RWPE2 (cell line): ENCODE results near the gene LCN12.

ENCODE experiments used
- ATAC-seq: fragments of 200-7000 bp; cut with Tn5 transposase; 3 replicates; pipeline ENCODE4 v1.9.1; 2021; ENCODE audit warnings: low read depth
- DNase-seq: peaks from one replicate; pipeline ENCODE4 v3.0.0-alpha.2; 2020; ENCODE audit warnings: low spot score
- H3K27ac ChIP-seq: fragments of 450-650 bp; 2 replicates; pipeline ENCODE4 v1.5.1; 2017; ENCODE audit warnings: mild to moderate bottlenecking; ENCODE audit not compliant: poor library complexity, severe bottlenecking
- H3K27me3 ChIP-seq: fragments of 250-450 bp; sonication (Bioruptor Pico); 2 replicates; pipeline ENCODE4 v1.5.1; 2021; ENCODE audit warnings: mild to moderate bottlenecking, moderate library complexity; ENCODE audit not compliant: insufficient read depth, poor library complexity, severe bottlenecking
- H3K36me3 ChIP-seq: fragments of 250-450 bp; sonication (Bioruptor Pico); 2 replicates; pipeline ENCODE4 v1.5.1; 2020; ENCODE audit warnings: low read depth, mild to moderate bottlenecking, moderate library complexity
- H3K4me1 ChIP-seq: fragments of 250-450 bp; sonication (Bioruptor Pico); 2 replicates; pipeline ENCODE4 v1.5.1; 2021; ENCODE audit warnings: mild to moderate bottlenecking, moderate library complexity; ENCODE audit not compliant: insufficient read depth, poor library complexity, severe bottlenecking
- H3K4me3 ChIP-seq: fragments of 250-450 bp; sonication (Bioruptor Pico); 2 replicates; pipeline ENCODE4 v1.5.1; 2021; ENCODE audit warnings: mild to moderate bottlenecking, moderate library complexity; ENCODE audit not compliant: severe bottlenecking
- H3K9me3 ChIP-seq: fragments of 250-450 bp; sonication (Bioruptor Pico); 2 replicates; pipeline ENCODE4 v1.5.1; 2021; ENCODE audit warnings: mild to moderate bottlenecking, moderate library complexity; ENCODE audit not compliant: severe bottlenecking
- CTCF ChIP-seq: fragments of 450-650 bp; IDR thresholded peaks from one replicate; pipeline ENCODE4 v1.5.1; 2017; ENCODE audit warnings: mild to moderate bottlenecking, moderate library complexity; ENCODE audit not compliant: poor library complexity, severe bottlenecking

LCN12 gene

GRCh38 chr9:136979769-136980587 is 27.9 kb downstream of the LCN12 start:
- peaks cover 7% of the 10 kb centered on the region for H3K27me3 ChIP-seq

GRCh38 chr9:136980669-136981478 is 28.8 kb downstream of the LCN12 start:
- Histone ChIP-seq H3K4me1 (no peaks in the 10 kb centered on the region), H3K36me3 (no peaks in the 10 kb centered on the region), H3K4me3 (no peak overlapping the region), H3K9me3 (no peaks in the 10 kb centered on the region), H3K27ac (no peak overlapping the region), H3K27me3 (peaks cover 14% of the 10 kb centered on the region)
- no peak for ATAC-seq
- no peak for TF ChIP-seq CTCF
- no peak for DNase-seq

More at GRCh38 chr9:136979769-136980587, 27.9 kb downstream of the LCN12 start:
- no peaks in the 10 kb centered on the region for H3K9me3 ChIP-seq
- H3K27ac ChIP-seq: no peak overlapping the region
- peaks cover 3% of the 10 kb centered on the region for H3K4me1 ChIP-seq
- no peak overlapping the region for H3K4me3 ChIP-seq
- H3K36me3 ChIP-seq: no peaks in the 10 kb centered on the region
- DNase-seq: no peak
- no peak for ATAC-seq
- no peak for TF ChIP-seq CTCF

GRCh38 chr9:136981588-136982231 is 29.6 kb downstream of the LCN12 start:
- no peak for ATAC-seq
- no peak for TF ChIP-seq CTCF
- no peak overlapping the region for H3K27ac ChIP-seq

GRCh38 chr9:136982232-136983051 is 30.4 kb downstream of the LCN12 start, which contains the start of gene LCNL1:
TSS of gene LCNL1 (plus strand) at chr9:136982993. CDS start at chr9:136983587, 594 bp downstream.
- Histone ChIP-seq H3K4me3 (no peak within 1 kb of the TSS), H3K4me1 (no peaks in the 10 kb centered on the region), H3K36me3 (no peaks in the 10 kb centered on the region), H3K9me3 (no peaks in the 10 kb centered on the region), H3K27ac (no peak within 1 kb of the TSS), H3K27me3 (peaks cover 14% of the 10 kb centered on the region)
- ATAC-seq: peak; percentile 11; the same call in 1 of the 3 replicates
- no peak for TF ChIP-seq CTCF
- DNase-seq: no peak

More at GRCh38 chr9:136981588-136982231, 29.6 kb downstream of the LCN12 start:
- Histone ChIP-seq H3K36me3 (no peaks in the 10 kb centered on the region), H3K4me1 (no peaks in the 10 kb centered on the region), H3K9me3 (no peaks in the 10 kb centered on the region), H3K27me3 (peaks cover 14% of the 10 kb centered on the region), H3K4me3 (no peak overlapping the region)
- DNase-seq: no peak
